Tongue (tissue), 2 donors: ENCODE results near the gene SUCLG1. TPM values are rescaled to one million over a fixed set of nuclear protein-coding genes. Genes with fewer than 3 reads are reported as not detected.
A peak's percentile ranks its signal among the peaks of the same experiment; 100 is the strongest.

Source experiments
- DNase-seq: peaks from one replicate; pipeline ENCODE4 v3.0.0-alpha.2; 2015
- total RNA-seq: library from RNA; depleted of rRNA; stranded (reverse); fragments of >200 nt; gene quantifications from one replicate; pipeline ENCODE4 v1.2.3, GENCODE V29; 2014

The SUCLG1 gene
- total RNA-seq, 1 donor from 2014 or later, result 79.6 TPM

DNA sequence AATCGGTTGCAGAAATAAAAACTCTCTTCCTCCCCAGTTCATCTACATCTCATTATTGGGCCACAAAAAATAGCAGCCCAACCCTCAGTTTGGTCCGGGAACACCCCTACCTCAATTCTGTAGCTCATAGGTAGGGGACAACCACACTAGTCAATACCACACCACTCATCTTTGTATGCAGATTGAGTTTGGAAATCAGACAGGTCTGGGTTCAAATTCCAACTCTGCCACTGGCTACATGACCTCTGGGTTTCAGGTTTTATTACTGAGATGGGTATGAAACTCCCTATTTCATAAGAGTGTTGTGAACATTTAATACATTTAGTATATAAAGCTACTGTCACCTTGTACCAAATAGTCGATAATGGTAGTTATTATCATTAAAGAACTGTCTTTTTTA lies 2.2 kb upstream of the SUCLG1 start:
- no peak for DNase-seq

DNA sequence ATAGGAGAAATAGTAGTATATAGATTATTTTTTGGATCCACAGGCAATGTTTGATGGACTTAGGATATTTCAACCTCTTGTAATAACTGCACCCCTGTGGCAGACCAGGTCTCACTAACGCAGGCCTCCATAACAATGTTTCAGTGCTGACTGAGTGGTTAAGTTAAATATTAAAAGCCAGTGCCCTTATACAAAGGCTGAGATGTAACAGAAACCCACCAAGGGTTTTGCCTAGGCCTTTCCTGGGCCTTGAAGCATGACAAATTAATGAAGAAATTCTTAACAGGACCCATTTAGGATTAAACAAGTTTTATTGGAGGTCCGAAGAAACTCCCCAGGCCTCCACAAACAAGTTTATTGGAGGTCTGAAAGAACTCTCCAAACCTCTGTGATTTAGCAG lies 1.6 kb upstream of the SUCLG1 start:
- DNase-seq, result no peak

- DNase-seq, result no peak
Observed at GRCh38 chr2:84459944-84460429, 907 bp upstream of the SUCLG1 start.

DNA sequence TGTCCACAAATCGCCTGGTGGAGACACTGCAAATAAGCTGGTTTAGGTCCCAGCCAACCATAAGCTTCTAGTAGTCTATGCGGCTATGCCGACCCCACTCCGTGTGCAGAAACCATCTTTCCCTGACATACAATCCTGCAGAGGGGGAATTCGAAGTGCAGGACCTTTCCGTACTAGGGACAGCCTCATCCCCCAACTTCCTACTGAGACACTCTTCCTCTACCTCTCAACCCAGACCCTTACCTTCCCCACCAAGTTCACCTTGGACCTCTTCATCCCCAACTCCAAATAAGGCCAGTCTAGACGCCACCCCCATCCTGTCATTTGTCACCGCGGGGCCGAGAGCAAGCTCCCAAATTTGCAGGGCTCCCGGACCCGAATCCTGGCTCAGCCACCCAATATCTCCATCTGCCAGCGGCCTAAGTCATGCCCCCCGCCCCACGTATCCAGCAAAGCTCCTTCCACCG lies 496 bp downstream of the SUCLG1 start:
- DNase-seq, result peak; percentile 35

- no peak for DNase-seq
Observed at GRCh38 chr2:84457686-84458085, 1.4 kb downstream of the SUCLG1 start.

- no peak for DNase-seq
Observed at GRCh38 chr2:84456156-84456555, 2.9 kb downstream of the SUCLG1 start.

DNA sequence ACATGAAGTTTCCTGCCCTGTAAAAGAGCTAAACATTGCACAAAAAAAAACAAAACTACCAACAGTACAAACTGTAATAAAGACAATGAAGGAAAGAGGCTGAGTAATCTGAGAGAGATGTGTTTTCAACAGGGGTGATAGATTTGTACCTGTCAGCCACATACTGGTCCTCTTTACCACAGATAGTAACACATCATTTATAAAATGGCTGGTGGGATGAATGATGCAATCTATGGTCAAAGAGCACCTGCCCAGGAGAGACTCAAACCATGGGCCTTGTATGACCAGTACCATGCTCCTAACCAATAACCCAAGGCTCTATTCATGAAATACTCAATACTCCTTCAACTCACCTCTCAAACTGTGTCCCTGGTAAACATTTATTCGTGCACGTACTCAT lies 4.5 kb downstream of the SUCLG1 start:
- no peak for DNase-seq

DNA sequence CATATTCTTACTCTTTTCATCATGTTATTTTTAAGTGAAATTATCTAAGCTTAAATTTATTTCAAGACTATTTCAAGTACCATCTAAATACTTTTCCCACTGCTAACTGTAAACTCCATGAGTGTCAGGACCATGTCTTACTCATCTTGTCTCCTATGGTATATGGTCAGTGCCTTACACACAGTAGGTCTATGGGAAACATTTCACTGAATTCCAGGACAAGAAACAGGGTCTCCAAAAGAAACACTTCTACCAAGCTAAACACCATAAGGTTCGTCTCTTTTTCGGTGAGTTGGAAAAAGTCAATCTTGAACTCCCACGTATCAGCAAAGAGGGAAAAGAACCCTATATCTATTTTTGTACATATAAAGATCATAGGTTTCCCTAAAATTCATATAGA lies 6.5 kb downstream of the SUCLG1 start:
- no peak for DNase-seq

GRCh38 chr2:84451579-84451978 lies 7.5 kb downstream of the SUCLG1 start:
- no peak for DNase-seq

- no peak for DNase-seq
Observed at GRCh38 chr2:84450288-84451227, 8.5 kb downstream of the SUCLG1 start.

DNA sequence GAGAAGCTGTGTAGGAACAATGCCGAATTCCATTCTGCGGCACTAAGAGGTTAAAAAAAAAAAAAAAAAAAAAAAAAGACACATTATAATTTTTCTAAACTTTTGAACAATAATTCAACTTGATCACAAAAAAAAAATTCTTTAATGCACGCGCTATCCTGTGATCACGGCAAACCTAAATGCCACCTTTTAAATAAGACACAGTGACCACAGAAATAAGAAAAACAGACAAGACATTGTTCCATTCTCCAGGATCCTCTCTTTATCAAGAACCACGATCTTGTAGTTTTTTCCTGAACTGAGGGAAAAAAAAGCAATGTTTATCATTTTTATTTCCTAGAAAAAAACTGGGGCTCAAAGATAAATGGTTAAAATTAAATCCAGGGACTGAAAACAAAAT lies 9.4 kb downstream of the SUCLG1 start:
- DNase-seq, result no peak

DNA sequence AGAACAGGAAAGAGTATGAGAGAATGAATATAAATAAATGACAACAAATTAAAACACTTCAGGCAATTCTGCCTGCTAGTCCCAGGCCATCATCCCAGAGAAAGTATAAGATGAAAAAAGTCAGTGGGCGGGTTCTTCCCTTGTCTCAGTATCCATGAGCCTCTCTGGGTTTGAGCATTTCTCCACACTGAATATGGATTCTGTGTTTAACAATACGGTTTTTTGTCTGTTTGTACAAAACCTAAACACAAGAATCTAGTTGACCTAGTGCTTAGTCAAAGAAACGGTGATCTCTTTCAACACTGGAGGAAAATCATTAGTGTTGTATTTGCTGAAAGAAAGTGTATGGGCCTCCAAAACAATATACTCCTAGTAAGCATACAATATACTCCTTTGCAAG lies 10.0 kb downstream of the SUCLG1 start:
- no peak for DNase-seq

GRCh38 chr2:84443477-84443876 lies 15.6 kb downstream of the SUCLG1 start:
- no peak for DNase-seq

GRCh38 chr2:84442888-84443287 lies 16.2 kb downstream of the SUCLG1 start:
- no peak for DNase-seq

DNA sequence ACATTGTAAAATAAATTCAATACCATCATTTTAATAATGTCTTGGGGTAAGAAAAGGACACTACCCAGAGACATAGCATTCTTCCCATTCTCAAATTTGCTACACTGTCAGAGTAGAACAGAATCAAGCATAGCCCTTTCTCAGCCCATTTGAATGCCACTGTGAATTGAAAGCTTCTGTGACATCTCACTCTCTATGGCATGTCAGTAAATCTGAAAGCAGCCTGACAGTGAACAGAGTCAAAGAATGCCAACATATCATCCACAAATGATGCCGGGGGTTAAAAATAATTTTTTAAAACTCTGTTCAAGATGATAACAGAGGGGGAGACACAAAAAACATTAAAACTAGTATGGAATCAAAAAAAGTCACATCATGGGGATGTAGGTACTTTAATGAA lies 17.6 kb downstream of the SUCLG1 start:
- DNase-seq, result no peak

DNA sequence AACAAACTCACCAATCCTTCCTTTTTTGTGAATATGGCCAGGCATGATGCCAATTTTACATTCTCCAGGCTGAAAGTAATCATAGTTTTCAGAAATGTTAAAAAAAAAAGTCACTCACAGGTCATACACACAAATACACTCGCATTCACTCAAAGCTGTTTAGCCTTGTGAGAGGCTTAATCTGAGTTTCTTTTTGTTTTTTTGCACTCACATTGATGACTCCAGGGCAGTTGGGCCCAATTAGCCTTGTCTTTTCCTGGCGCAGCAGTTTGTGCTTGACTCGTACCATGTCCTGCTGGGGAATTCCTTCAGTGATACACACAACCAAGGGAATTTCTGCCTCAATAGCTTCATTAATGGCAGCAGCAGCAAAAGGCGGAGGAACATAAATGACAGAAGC lies 18.0 kb downstream of the SUCLG1 start:
- DNase-seq, result no peak

DNA sequence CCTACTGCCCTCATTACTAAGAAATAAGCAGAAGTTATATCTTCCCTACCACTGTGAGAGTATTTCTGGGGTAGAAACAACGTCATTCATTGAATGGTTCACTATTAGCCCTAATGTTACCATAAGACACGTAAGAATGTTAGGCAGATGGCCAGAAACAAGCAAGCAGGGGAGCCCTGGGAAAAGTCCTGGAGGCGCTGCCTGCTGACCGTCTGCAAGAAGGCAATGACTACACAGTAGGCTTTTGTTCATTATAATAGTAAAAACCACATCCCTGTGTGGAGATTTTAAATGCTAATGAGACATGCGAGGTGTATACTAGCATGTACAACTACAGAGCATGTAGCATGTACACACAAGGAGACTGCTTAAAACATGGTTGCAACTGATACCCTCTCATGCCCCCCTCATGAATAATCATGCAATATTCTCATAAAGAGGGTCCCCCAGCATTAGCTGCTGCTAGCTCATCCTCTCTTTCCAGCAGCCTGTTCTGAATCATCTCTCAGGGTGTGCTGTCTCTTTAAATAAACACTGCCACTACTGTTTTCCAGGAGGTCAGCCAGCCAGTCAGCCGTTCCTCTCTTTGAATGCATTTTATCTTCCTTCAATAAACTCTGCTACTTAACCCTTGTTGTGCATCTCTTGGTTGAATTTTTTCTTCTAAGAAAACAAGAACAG lies 23.6 kb downstream of the SUCLG1 start:
- DNase-seq, result peak; percentile 19

GRCh38 chr2:84429328-84429727 lies 29.8 kb downstream of the SUCLG1 start:
- DNase-seq, result no peak

DNA sequence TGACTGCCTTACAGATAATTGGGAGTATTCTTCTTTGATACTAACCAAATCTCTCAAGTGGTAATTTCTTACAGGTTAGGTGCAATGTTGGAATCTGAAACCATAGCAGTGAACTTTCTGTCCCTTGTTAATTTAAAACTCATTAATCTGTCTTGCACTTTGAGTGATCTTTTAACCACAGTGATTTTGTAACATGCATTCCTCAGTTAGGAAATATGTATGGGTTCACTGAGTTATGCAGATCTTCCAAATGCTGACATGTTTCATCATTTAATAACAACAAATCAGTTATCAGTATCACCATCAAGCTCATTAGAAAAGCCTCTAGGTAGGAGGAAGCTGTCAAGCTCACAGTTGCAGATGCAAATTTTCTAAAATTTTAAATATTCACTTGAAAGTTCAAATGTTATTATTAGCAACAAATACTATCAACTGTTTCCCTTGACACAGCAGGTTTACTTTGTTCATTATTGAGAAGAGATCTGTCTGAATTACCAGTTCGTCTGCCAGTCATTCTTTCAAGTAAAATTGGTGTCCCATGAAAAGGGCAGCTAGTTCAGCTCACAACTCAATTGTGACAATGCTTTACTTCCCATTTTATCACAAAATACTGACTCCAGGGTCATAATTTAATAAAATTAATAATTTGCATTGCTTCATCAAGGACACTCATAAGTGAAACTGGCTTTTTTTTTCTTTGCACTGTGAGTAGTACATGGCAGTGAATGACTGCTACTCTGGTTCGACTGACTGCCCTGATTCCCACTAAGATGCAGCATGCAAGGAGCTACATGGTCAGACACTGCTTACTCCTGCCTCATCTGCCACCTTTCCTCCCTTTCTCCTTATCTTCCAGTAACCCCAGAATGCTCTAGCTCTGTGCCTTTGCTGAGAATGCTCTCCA lies 31.6 kb downstream of the SUCLG1 start:
- no peak for DNase-seq

- DNase-seq, result no peak
Observed at GRCh38 chr2:84425310-84425709, 33.8 kb downstream of the SUCLG1 start.

GRCh38 chr2:84424152-84424551 lies 34.9 kb downstream of the SUCLG1 start:
- DNase-seq, result no peak

GRCh38 chr2:84421791-84422190 lies 37.3 kb downstream of the SUCLG1 start:
- no peak for DNase-seq
